ENCODE measurements around the gene DUS1L. TPM values are rescaled to one million over a fixed set of nuclear protein-coding genes. Genes with fewer than 3 reads are reported as not detected.

Gene DUS1L
- total and polyA plus RNA-seq, 2 donors (not counting 1 experiment from before 2014, with no cell fraction given): 109 to 241 TPM

- 97% methylated on average over 23 of the region's 33 CpGs for WGBS (ENCODE audit: insufficient coverage)
- no peaks in the 10 kb centered on the region for H3K9me3 ChIP-seq (ENCODE audit: control extremely low read depth in 1 of 3, control insufficient read depth in 2 of 3, insufficient read depth in 1 of 3, low read length in 2 of 3)
- H3K27me3 ChIP-seq (replicated peaks in 1 of 4; ENCODE audit: control extremely low read depth in 1 of 4, control insufficient read depth in 3 of 4, insufficient read depth in 4 of 4, low read length in 3 of 4): peaks cover 0 to 3% (median 0%) of the 10 kb centered on the region in 4 experiments
- H3K4me1 ChIP-seq (ENCODE audit: control insufficient read depth in 2 of 2, insufficient read depth in 2 of 2, low read length in 2 of 2): peaks cover 14 to 30% of the 10 kb centered on the region in 2 donors
- ATAC-seq (ENCODE audit: low read depth) (no peak), DNase-seq (no peak)
- Mint-ChIP-seq H3K4me3 (no peak overlapping the region), H3K9me3 (ENCODE audit: insufficient read depth) (no peaks in the 10 kb centered on the region), H3K27ac (no peak overlapping the region), H3K27me3 (no peaks in the 10 kb centered on the region), H3K4me1 (peaks cover 15% of the 10 kb centered on the region)
- H3K79me2 ChIP-seq (ENCODE audit: control insufficient read depth, insufficient read depth, low read length): peaks cover 14% of the 10 kb centered on the region
- TF ChIP-seq CTCF (IDR thresholded peaks at IDR 0.05) (no peak), EZH2 (IDR thresholded peaks at IDR 0.05; ENCODE audit: borderline replicate concordance, insufficient read depth, low read depth, low read length, poor library complexity, severe bottlenecking) (no peak)
- no peak overlapping the region for H3K4me2 ChIP-seq (replicated peaks; ENCODE audit: low read depth, low read length, poor library complexity, severe bottlenecking)
- H3K36me3 ChIP-seq (replicated peaks in 1 of 2; ENCODE audit: control extremely low read depth in 1 of 2, control insufficient read depth in 1 of 2, extremely low read depth in 1 of 2, insufficient read depth in 2 of 2, low read length in 1 of 2): peaks cover 0 to 3% of the 10 kb centered on the region in 2 experiments
- no peak overlapping the region for H3K4me3 ChIP-seq (ENCODE audit: control extremely low read depth in 1 of 5, extremely low read depth in 1 of 5, insufficient read depth in 1 of 5, low read depth in 2 of 5, low read length in 4 of 5)
- CTCF ChIA-PET: interaction anchor here (0.6 to 7.2 kb wide), 9 partner anchors 19 to 135 kb away, joined by 3 to 91 read pairs (median 4); partner anchors contain the start of genes ASPSCR1, DCXR and MAFG
- intact Hi-C loops (cut with micrococcal nuclease): no loop called here
- POLR2A ChIA-PET: no interaction called here
- H3K9ac ChIP-seq (ENCODE audit: low read length): no peak overlapping the region
- no peak overlapping the region for H3K27ac ChIP-seq (ENCODE audit: low read length in 2 of 2)
- H2AFZ ChIP-seq (ENCODE audit: insufficient read depth, low read depth, low read length, poor library complexity, severe bottlenecking): no peak overlapping the region
- peaks cover 25% of the 10 kb centered on the region for H4K20me1 ChIP-seq (ENCODE audit: control insufficient read depth, insufficient read depth, low read length, poor library complexity, severe bottlenecking)
Observed at GRCh38 chr17:82018989-82019689, 46.5 kb downstream of the DUS1L start.
